Lower leg skin (tissue), 3 donors: ENCODE measurements around the gene PRRX2.

Source experiments
- POLR2A ChIP-seq, 2 donors: fragments of 450-650 bp; IDR thresholded peaks; one replicate each; pipeline ENCODE4 v1.6.1; 2016 to 2017; ENCODE audit warnings: antibody characterized with exemption in 2 of 2, mild to moderate bottlenecking in 1 of 2, moderate library complexity in 1 of 2
- TF ChIP-seq, protein P1 (sequence below), 3 donors: fragments of 450-650 bp; IDR thresholded peaks; one replicate each; pipeline ENCODE4 v1.5.1; 2016; ENCODE audit warnings: antibody characterized with exemption in 3 of 3, mild to moderate bottlenecking in 3 of 3, moderate library complexity in 2 of 3

- TF ChIP-seq, protein P1, sequence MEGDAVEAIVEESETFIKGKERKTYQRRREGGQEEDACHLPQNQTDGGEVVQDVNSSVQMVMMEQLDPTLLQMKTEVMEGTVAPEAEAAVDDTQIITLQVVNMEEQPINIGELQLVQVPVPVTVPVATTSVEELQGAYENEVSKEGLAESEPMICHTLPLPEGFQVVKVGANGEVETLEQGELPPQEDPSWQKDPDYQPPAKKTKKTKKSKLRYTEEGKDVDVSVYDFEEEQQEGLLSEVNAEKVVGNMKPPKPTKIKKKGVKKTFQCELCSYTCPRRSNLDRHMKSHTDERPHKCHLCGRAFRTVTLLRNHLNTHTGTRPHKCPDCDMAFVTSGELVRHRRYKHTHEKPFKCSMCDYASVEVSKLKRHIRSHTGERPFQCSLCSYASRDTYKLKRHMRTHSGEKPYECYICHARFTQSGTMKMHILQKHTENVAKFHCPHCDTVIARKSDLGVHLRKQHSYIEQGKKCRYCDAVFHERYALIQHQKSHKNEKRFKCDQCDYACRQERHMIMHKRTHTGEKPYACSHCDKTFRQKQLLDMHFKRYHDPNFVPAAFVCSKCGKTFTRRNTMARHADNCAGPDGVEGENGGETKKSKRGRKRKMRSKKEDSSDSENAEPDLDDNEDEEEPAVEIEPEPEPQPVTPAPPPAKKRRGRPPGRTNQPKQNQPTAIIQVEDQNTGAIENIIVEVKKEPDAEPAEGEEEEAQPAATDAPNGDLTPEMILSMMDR (IDR thresholded peaks at IDR 0.05): no peak
- TF ChIP-seq POLR2A (IDR thresholded peaks at IDR 0.05): no peak
These were observed 32.9 kb downstream of the PRRX2 start for GRCh38 chr9:129698254-129698757.
